ENCODE data around the gene PTBP3.
A peak's percentile ranks its signal among the peaks of the same experiment; 100 is the strongest.

PTBP3 gene

DNA sequence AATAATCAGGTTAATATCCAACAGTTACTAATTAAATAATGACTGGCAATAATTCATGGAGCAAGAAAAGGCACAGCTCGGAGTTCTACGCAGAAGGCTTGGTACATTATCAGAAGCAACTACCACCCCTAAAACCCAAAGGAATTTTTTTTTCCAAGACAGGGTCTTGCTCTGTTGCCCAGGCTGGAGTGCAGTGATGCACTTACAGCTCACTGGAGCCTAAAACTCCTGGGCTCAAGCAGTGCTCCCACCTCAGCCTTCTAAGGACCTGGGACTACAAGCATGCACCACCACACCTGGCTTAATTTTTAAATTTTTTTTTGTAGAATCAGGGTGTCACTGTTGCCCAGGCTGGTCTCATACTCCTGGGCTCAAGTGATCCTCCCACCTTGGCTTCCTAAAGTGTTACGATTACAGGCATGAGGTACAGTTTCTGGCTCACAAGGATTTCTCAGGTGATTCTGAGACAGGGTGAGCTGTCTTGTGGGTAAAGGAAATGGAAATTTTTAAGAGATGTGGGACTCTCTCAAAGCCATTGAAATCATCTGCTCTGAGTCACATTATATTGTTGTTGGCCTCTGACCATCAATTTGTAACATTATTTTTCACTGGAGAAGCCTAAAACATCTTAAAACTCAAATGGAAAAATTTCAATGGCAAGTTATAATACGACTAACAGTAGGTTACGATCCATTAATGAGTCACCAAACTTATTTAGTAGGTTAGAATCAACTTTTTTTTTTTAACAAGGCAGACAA, 26.8 kb upstream of the PTBP3 start:
- no peak for DNase-seq (ENCODE audit: low read depth)

GRCh38 chr9:112355427-112355897, 22.0 kb upstream of the PTBP3 start:
- no peak for DNase-seq (ENCODE audit: low read depth)

DNA sequence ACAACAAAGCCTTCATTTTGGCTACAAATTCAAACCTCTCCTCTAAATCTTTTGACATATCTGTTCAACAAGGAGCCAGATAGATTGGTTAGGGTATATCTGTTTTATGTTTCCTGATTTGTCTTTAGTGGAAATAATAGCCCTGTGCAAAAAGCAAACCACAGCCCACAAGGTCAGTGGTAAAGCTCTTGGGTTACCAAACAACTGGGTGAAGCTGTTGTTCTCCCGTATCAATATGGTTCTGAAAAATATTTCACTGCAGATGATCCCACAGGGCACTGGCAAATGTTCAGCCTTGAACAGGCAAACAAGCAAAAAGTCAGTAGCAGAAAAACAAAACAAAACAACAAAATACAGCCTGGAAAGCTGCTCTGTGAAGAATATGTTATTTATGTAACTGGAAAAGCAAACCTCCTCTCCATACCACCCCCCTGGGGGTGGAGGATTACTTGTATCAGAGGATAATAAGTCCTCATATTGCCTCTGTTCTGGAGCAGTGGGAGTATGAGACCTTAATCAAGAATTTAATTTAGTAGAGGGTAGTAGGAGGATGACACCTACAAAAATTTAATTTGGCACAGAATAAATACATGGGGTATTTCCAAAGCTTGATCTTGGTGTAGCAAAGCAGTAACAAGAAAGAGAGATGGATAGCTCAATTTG, 20.8 kb upstream of the PTBP3 start:
- no peak for DNase-seq (ENCODE audit: low read depth)

- no peak for DNase-seq (ENCODE audit: low read depth)
Observed at GRCh38 chr9:112352209-112352608, 18.8 kb upstream of the PTBP3 start.

GRCh38 chr9:112351184-112351583, 17.8 kb upstream of the PTBP3 start:
- DNase-seq (ENCODE audit: low read depth): no peak

- no peak for DNase-seq (ENCODE audit: low read depth)
Observed at GRCh38 chr9:112349008-112349333, 15.6 kb upstream of the PTBP3 start.

DNA sequence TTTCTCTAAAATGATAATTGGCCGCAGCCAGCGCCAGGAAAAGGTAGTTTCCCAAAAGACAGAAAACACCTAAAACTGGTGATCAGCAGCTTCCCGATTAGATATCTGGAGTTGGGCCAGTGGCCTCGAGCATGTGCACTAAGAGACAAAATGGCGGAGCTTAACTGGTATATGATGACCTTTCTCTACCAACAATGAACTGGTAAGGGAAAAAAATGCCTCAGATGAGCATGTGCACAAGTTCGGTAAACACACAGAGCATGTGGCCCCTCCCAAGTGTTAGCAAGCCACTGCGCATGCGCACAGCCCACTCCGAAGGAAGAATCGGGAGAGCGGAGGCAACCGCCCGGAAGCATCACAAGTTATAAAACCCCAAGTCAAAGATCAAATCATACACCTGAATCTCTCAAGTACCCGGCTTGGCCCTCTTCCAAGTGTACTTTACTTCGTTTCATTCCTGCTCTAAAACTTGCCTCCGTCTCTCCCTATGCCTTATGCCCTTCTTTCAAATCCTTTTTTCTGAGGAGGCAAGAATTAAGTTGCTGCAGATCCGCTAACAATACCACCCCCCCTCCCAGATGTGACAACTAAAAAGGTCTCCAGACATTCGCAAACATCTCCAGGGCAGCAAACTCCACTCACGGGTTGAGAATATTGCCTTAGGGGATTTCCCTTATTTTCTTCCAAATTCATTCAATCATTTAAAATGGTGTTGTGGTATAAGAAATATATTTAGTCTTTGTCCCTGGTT, 15.0 kb upstream of the PTBP3 start:
- peak; percentile 60 for DNase-seq (ENCODE audit: low read depth)

- DNase-seq (ENCODE audit: low read depth): no peak
Observed at GRCh38 chr9:112341730-112342129, 8.3 kb upstream of the PTBP3 start.

GRCh38 chr9:112339886-112340285, 6.5 kb upstream of the PTBP3 start:
- DNase-seq (ENCODE audit: low read depth): no peak

DNA sequence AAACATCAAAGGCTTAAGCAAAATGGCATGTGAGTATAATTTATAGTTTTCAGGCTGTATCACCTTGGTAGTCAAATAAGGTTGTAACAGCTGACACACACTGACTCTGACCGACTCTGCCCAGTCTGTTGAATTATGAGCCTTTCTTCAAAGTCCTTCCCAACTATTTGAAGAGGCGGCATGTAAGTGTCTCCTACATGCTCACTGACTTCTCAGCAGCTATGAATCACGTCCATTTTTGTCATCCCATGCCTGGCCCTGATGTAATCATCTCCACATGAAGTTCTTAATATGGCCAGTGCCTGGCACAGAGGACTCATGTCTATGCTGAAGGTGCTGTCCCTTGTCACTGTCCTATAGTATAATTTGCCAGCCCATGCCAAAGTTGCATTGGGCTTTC, 5.1 kb upstream of the PTBP3 start:
- no peak for DNase-seq (ENCODE audit: low read depth)

DNA sequence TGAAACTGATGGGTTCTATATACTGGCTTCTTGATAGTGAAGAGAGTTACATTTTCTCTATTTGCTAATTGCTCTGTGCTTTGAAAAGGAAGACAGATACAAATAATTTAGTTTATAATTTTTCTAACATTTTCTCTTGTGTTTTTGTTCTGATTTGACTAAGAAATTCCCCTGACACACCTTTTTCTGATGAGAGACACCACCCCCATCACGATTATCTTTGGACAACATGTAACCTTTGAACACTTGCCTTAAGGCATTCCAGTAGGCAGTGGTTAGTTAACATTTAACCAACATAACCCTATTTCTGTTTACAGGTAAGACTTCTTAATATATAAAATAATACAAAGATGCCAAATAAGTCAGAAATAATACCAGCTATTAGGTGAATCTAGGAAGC, 4.1 kb upstream of the PTBP3 start:
- DNase-seq (ENCODE audit: low read depth): no peak

DNA sequence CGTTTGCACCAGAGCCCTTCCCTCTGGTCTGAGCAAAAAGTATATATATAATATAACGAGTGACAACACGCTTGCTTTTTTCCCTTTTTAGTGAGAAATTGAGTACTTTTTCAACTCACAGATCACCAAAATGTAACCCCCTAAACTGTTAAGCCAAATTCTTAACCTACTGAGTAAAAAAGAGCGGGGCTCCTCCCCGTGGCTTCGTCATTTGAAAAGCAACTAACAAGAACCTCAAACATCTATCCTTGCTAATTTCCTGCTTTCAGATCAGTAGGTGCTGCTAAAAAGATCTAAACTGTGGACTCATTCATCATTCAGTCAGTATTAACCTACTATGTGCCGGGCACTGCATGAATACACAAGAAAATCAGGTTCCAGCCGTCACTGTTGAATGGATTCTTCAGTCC, 1.0 kb upstream of the PTBP3 start:
- peak; percentile 17 for DNase-seq (ENCODE audit: low read depth)

GRCh38 chr9:112333639-112334431, 416 bp upstream of the PTBP3 start:
- peak; percentile 81 for DNase-seq (ENCODE audit: low read depth)

DNA sequence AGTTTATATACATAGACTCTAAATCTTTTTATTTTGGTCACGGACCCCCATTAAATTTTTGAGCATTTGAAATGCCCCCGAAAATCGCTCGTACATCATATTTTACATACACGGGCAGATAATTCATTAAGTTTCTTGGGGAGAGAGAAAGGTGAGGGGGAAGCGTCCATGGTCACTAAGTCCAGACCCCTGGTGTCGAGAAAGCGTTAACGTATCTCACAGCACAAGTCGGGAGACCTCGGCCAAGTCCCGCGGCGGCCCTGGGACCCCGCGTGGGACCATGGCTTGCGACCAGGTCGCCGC, 794 bp downstream of the PTBP3 start:
- no peak for DNase-seq (ENCODE audit: low read depth)

DNA sequence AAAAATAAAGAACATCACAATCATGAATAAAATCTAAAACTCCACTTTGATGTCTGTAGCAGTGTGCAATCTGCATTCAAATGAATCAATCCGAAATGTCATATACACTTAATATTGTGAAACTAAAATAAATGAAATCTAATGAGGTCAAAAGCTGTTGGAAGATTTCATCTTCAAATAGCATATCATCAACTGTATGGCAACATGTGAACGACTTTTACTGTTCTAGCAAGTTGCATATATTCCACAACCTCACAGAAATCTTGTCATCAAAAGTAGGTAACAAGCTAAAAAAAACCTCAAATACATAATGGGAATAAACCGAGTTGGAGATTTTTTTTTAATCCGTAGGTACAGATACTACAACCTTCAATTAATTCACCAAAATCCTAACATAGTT, 1.2 kb downstream of the PTBP3 start:
- DNase-seq (ENCODE audit: low read depth): no peak

DNA sequence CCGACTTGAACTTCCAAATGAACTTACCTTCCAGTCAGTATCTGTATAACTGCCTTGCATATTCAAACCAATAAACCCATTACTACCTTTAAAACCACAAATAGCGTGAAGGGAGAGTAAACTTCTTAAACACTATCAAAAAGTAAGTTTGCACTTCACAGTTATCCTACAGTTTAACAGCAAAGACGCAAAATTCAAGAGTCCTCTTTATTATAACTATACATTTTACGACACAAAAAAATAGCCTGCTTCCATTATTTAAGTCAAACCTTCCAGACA, 1.8 kb downstream of the PTBP3 start:
- DNase-seq (ENCODE audit: low read depth): no peak

DNA sequence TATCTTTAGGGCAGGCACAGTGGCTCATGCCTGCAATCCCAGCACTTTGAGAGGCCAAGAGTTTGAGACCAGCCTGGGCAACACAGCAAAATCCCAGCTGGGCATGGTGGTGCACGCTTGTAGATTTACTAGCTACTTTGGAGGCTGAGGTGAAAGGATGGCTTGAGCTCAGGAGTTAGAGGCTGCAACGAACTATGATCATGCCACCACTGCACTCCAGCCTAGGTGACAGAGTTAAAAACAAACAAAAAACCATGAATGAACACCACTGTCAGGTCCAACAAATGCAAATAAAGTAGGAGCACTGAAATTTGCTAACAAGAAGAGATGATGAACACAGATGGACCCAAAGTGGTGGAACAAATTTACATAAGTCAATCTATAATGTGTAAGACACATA, 4.9 kb downstream of the PTBP3 start:
- DNase-seq (ENCODE audit: low read depth): no peak

DNA sequence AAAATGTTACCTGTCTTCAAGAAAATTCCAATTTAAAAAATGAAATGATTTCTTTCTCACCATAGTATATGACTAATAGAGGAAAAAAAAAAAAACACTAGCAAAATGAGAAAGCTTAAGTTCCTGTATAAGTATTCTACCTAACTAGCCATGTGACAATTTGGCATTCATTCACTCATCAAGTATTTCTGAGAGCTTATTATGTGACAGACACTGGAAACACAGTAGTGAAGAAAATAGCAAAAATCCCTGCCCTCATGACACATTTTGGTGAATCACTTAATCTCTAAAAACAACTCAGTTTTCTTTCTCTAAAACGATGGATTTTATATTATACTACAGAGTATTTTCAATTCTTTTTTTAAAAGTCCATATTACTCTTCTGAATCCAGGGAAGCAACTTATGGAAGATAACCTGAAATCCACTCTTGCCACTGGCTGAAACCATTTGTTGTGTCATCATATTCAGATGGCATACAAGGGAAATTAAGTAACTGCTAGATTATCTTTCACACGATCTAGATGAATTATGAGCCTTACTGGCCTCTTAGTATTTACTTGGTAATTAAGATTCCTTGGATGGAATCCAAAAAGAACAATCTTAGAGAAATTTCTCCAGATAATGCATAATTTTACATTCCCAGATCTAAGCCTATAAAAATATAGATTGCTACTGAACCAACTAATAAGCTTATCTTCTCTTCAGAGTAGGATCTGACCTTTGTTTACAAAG, 5.5 kb downstream of the PTBP3 start:
- DNase-seq (ENCODE audit: low read depth): no peak

DNA sequence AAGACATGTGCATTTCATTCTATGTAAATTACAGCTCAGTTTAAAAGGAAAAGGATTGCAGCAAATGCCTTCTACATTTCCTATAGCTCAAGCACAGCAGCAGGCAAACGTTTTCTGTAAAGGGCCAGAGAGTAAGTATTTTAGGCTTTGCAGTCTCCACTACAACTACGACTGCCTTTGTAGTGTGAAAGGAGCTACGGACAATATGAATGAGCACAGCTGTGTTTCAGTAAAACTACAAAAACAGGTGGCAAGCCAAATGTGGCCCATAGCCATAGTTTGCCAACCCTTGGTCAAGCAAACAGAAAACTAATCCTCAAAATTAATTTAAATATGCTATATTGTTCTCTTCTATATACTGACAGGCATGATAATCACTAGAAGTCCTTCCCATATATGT, 7.2 kb downstream of the PTBP3 start:
- DNase-seq (ENCODE audit: low read depth): no peak

DNA sequence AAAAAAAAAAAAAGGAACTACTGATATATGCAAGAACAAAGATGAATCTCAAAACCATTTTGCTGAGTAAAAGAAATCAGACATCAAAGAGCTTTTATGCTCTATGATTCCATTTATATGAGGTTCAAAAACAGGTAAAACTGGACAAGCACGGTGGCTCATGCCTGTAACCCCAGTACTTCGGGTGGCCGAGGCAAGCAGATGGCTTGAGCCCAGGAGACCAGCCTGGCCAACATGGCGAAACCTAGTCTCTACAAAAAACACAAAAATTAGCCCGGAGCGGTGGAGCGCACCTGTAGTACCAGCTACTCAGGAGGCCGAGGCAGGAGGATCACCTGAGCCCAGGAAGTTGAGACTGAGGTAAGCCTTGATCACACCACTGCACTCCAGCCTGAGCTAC, 7.8 kb downstream of the PTBP3 start:
- DNase-seq (ENCODE audit: low read depth): no peak

DNA sequence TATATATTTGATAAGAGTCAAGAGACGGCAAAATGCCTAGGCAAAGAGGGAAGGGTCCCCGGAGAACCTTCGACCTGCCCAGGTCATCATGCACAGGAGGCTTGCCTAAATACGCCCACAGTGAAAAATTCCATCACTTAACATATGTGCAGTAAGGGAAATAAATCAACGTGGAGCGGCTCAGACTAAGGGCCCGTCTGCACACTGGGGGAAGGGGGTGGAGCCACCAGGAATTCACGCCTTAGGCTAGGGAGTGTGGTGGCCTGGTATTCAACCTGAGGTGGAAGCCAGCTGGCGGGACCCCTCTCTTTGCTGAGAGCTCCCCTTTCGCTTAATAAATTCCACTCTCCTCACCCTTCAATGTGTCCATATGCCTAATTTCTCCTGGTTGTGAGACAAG, 8.3 kb downstream of the PTBP3 start:
- DNase-seq (ENCODE audit: low read depth): no peak

- no peak for DNase-seq (ENCODE audit: low read depth)
Observed at GRCh38 chr9:112323378-112323854, 10.0 kb downstream of the PTBP3 start.

Measured in stimulated activated CD8-positive, alpha-beta memory T cell treated with anti-CD3 and anti-CD28 coated beads, Interleukin-7, amount 100 ng/mL, for 24 hours (primary cell).